H1 (cell line): Measurements from ENCODE around the gene MRPS5. TPM values are rescaled to one million over a fixed set of nuclear protein-coding genes. Genes with fewer than 3 reads are reported as not detected.
A peak's percentile ranks its signal among the peaks of the same experiment; 100 is the strongest.

Experiments used
- CTCF ChIA-PET: fragments of 300-600 bp; sonication (Branson Sonifier 250); formaldehyde crosslinking; loops from one replicate; lab custom pipeline; 2021; ENCODE audit not compliant: partially characterized antibody; lab: Charles Lee
- POLR2A ChIA-PET: fragments of 300-600 bp; sonication (Branson Sonifier 250); formaldehyde crosslinking; loops from one replicate; lab custom pipeline; 2021; ENCODE audit warnings: inconsistent platforms; ENCODE audit not compliant: partially characterized antibody; lab: Charles Lee
- DNase-seq, 2 experiments: peaks; one replicate each; pipeline versions ENCODE4 v3.0.0 to v3.0.0-alpha.2; 2010 to 2022; ENCODE audit warnings: low spot score in 2 of 2, low read depth in 1 of 2, mixed read lengths in 1 of 2
- FAIRE-seq: peaks from 2 replicates; lab custom pipeline; 2011; peaks lifted over from hg19 to GRCh38; lab: Jason Lieb, UNC
- H2AFZ ChIP-seq: 2 replicates; pipeline ENCODE4 v1.8.1; 2012; ENCODE audit warnings: low read length, inconsistent platforms
- H2AK5ac ChIP-seq: 2 replicates; pipeline ENCODE4 v1.6.1; 2013; ENCODE audit warnings: low read depth, low read length
- H2BK120ac ChIP-seq: replicated peaks from 2 replicates; pipeline ENCODE3; 2013; ENCODE audit warnings: low read depth, low read length, inconsistent platforms
- H2BK12ac ChIP-seq: 2 replicates; pipeline ENCODE4 v1.6.1; 2013; ENCODE audit warnings: low read depth, low read length
- H2BK15ac ChIP-seq: 2 replicates; pipeline ENCODE4 v1.6.1; 2013; ENCODE audit warnings: low read length
- H2BK20ac ChIP-seq: 2 replicates; pipeline ENCODE4 v1.6.1; 2013; ENCODE audit warnings: low read length
- H2BK5ac ChIP-seq: 2 replicates; pipeline ENCODE4 v1.6.1; 2013; ENCODE audit warnings: low read depth, low read length
- H3K14ac ChIP-seq: 2 replicates; pipeline ENCODE4 v1.6.1; 2013; ENCODE audit warnings: inconsistent platforms; ENCODE audit not compliant: insufficient read length
- H3K18ac ChIP-seq: 2 replicates; pipeline ENCODE4 v1.6.1; 2013; ENCODE audit warnings: low read length; ENCODE audit errors: extremely low read depth
- H3K23ac ChIP-seq: 2 replicates; pipeline ENCODE4 v1.6.1; 2013; ENCODE audit warnings: inconsistent platforms; ENCODE audit not compliant: insufficient read length
- H3K23me2 ChIP-seq: 2 replicates; pipeline ENCODE4 v1.6.1; 2013; ENCODE audit warnings: low read depth, low read length
- H3K27ac ChIP-seq: 2 replicates; pipeline ENCODE4 v1.6.1; 2011; ENCODE audit warnings: low read depth, low read length, inconsistent platforms
- H3K27me3 ChIP-seq, 4 experiments: replicated peaks in 1 of 4; 1 replicate in 1 of 4; 2 replicates in 3 of 4; pipeline versions ENCODE4 v1.6.1 to v1.8.1; 2011 to 2013; ENCODE audit warnings: low read length in 3 of 4, mild to moderate bottlenecking in 3 of 4, inconsistent platforms in 2 of 4, mixed read lengths in 2 of 4, moderate library complexity in 1 of 4; ENCODE audit not compliant: control insufficient read depth in 3 of 4, insufficient read depth in 3 of 4; ENCODE audit errors: extremely low read depth in 1 of 4
- H3K36me3 ChIP-seq, 4 experiments: 2 replicates each; pipeline versions ENCODE4 v1.6.1 to v1.8.1; 2011 to 2013; ENCODE audit warnings: mild to moderate bottlenecking in 4 of 4, low read length in 3 of 4, moderate library complexity in 2 of 4, control low read depth in 1 of 4, inconsistent platforms in 1 of 4; ENCODE audit not compliant: insufficient read depth in 4 of 4, control insufficient read depth in 2 of 4
- H3K4ac ChIP-seq: replicated peaks from 2 replicates; pipeline ENCODE3; 2013; ENCODE audit warnings: low read length, low read depth, mixed read lengths, inconsistent platforms; ENCODE audit not compliant: insufficient read length
- H3K4me1 ChIP-seq, 4 experiments: replicated peaks in 1 of 4; 1 replicate in 1 of 4; 2 replicates in 3 of 4; pipeline versions ENCODE4 v1.6.1 to v1.8.1; 2011 to 2013; ENCODE audit warnings: low read length in 3 of 4, inconsistent platforms in 2 of 4, mixed read lengths in 1 of 4; ENCODE audit not compliant: insufficient read depth in 4 of 4, control insufficient read depth in 3 of 4
- H3K4me2 ChIP-seq, 2 experiments: 2 replicates each; pipeline versions ENCODE4 v1.6.1 to v1.8.1; 2011 to 2013; ENCODE audit warnings: low read depth in 2 of 2, low read length in 2 of 2, control low read depth in 1 of 2, inconsistent platforms in 1 of 2, mild to moderate bottlenecking in 1 of 2; ENCODE audit not compliant: insufficient read depth in 1 of 2
- H3K4me3 ChIP-seq, 4 experiments: fragments of 200-600, 300-600 bp in 1 of 4; sonication (generic), shearing (Covaris generic), sonication (Bioruptor Twin) in 1 of 4; 2 replicates each; pipeline versions ENCODE4 v1.5.1 to v1.8.1; 2011 to 2016; ENCODE audit warnings: low read length in 4 of 4, low read depth in 3 of 4, control low read depth in 2 of 4, inconsistent platforms in 2 of 4, mild to moderate bottlenecking in 2 of 4, mixed read lengths in 1 of 4, moderate library complexity in 1 of 4; ENCODE audit not compliant: insufficient read depth in 2 of 4; ENCODE audit errors: extremely low read depth in 1 of 4
- H3K56ac ChIP-seq: replicated peaks from 2 replicates; pipeline ENCODE3; 2013; ENCODE audit warnings: low read depth, mild to moderate bottlenecking, mixed read lengths, low read length, inconsistent platforms; ENCODE audit not compliant: insufficient read length
- H3K79me1 ChIP-seq: 2 replicates; pipeline ENCODE4 v1.6.1; 2013; ENCODE audit warnings: low read depth, low read length, control low read depth
- H3K79me2 ChIP-seq, 2 experiments: 2 replicates each; pipeline versions ENCODE4 v1.6.1 to v1.8.1; 2012 to 2013; ENCODE audit warnings: low read length in 2 of 2, mild to moderate bottlenecking in 2 of 2, inconsistent platforms in 1 of 2; ENCODE audit not compliant: insufficient read depth in 2 of 2, control insufficient read depth in 1 of 2
- H3K9ac ChIP-seq, 4 experiments: replicated peaks in 1 of 4; 1 replicate in 1 of 4; 2 replicates in 3 of 4; pipeline versions ENCODE4 v1.6.1 to v1.8.1; 2011 to 2013; ENCODE audit warnings: low read depth in 3 of 4, low read length in 3 of 4, control low read depth in 2 of 4, mild to moderate bottlenecking in 2 of 4, moderate library complexity in 2 of 4, inconsistent platforms in 1 of 4; ENCODE audit errors: extremely low read depth in 1 of 4
- H3K9me3 ChIP-seq, 2 experiments: 2 replicates each; pipeline versions ENCODE4 v1.6.1 to v1.8.1; 2012 to 2013; ENCODE audit warnings: mild to moderate bottlenecking in 2 of 2, moderate library complexity in 2 of 2, control low read depth in 1 of 2, inconsistent platforms in 1 of 2, low read depth in 1 of 2, low read length in 1 of 2, mixed read lengths in 1 of 2; ENCODE audit not compliant: insufficient read depth in 2 of 2
- H4K20me1 ChIP-seq, 2 experiments: replicated peaks in 1 of 2; 2 replicates each; pipeline versions ENCODE3 to v1.8.1; 2011 to 2013; ENCODE audit warnings: inconsistent platforms in 2 of 2, low read length in 2 of 2, mild to moderate bottlenecking in 1 of 2; ENCODE audit not compliant: insufficient read depth in 2 of 2, control insufficient read depth in 1 of 2
- H4K5ac ChIP-seq: 2 replicates; pipeline ENCODE4 v1.6.1; 2013; ENCODE audit warnings: low read length, low read depth, mixed read lengths, inconsistent platforms; ENCODE audit not compliant: insufficient read length
- H4K8ac ChIP-seq: 2 replicates; pipeline ENCODE4 v1.8.0; 2013; ENCODE audit warnings: mild to moderate bottlenecking, moderate library complexity, low read length, inconsistent platforms; ENCODE audit not compliant: insufficient read depth; ENCODE audit errors: extremely low read depth
- H4K91ac ChIP-seq: replicated peaks from 2 replicates; pipeline ENCODE3; 2013; ENCODE audit warnings: low read length, mixed read lengths, inconsistent platforms; ENCODE audit not compliant: insufficient read length
- ASH2L ChIP-seq: fragments of 200-600, 300-600 bp; sonication (generic); IDR thresholded peaks from one replicate; pipeline ENCODE4 v1.7.1; 2017; ENCODE audit warnings: low read length
- RAD21 ChIP-seq, 2 experiments: IDR thresholded peaks in 1 of 2; conservative IDR thresholded peaks in 1 of 2; 2 replicates each; pipeline ENCODE4 v1.6.1; 2011; ENCODE audit warnings: low read depth in 2 of 2, low read length in 2 of 2, improper control_type of control experiment in 1 of 2, inconsistent platforms in 1 of 2, mild to moderate bottlenecking in 1 of 2, moderate library complexity in 1 of 2
- WGBS, 2 experiments: shearing (Covaris generic) in 1 of 2; methylation state at CpG; one replicate each; pipeline versions ENCODE4 v1.1.6 to v1.1.7; 2013 to 2015; ENCODE audit warnings: low lambda C conversion rate in 2 of 2, mixed read lengths in 2 of 2, inconsistent platforms in 1 of 2, low coverage in 1 of 2, missing lambda C conversion rate in 1 of 2; ENCODE audit not compliant: insufficient replicate concordance in 2 of 2, insufficient coverage in 1 of 2, insufficient read length in 1 of 2; ENCODE audit errors: extremely low coverage in 1 of 2, missing lambda C conversion rate in 1 of 2; 5-methylcytosine and 5-hydroxymethylcytosine counted together
- polyA plus RNA-seq, 7 experiments: library from polyadenylated mRNA; depleted of rRNA in 3 of 7; stranded (reverse) in 5 of 7; unstranded in 2 of 7; fragments of >200 nt in 5 of 7; fragments of 200-250 nt in 2 of 7; gene quantifications; 1 replicate in 5 of 7; 2 replicates in 1 of 7; 4 replicates in 1 of 7; pipeline versions ENCODE4 v1.2.1 to v1.2.3, GENCODE V29; 2011 to 2013; ENCODE audit warnings: missing spikeins in 2 of 7, mixed read lengths in 2 of 7
- total RNA-seq: library from RNA; stranded (reverse); fragmentation: NEBNext Ultra II Directional; extraction: Animal tissue kit (Norgen Biotek cat#: 25700); gene quantifications from 2 replicates; pipeline ENCODE4 v1.2.1, GENCODE V29; 2021

The MRPS5 gene
- total and polyA plus RNA-seq, 2 of the 8 experiments (the other 6 are each of a cell fraction or from before 2014, with no cell fraction given) = 36.7 to 53.0 TPM

DNA sequence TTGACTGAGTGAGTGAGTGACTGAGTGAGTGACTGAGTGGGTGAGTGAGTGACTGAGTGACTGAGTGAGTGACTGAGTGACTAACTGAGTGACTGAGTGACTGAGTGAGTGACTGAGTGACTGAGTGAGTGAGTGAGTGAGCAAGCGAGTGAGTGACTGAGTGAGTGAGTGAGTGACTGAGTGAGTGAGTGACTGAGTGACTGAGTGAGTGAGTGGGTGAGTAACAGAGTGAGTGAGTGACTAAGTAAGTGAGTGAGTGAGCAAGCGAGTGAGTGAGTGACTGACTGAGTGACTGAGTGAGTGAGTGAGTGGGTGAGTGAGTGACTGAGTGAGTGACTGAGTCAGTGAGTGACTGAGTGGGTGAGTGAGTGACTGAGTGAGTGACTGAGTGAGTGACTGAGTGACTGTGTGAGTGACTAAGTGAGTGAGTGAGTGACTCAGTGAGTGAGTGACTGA is 84.2 kb downstream of the MRPS5 start:
- Histone ChIP-seq H2BK20ac (no peak overlapping the region), H3K9me3 (peaks cover 90 to 92% of the 10 kb centered on the region in 2 experiments), H3K4me3 (no peak overlapping the region), H3K79me1 (no peaks in the 10 kb centered on the region), H3K27me3 (no peaks in the 10 kb centered on the region), H2AK5ac (no peak overlapping the region), H3K18ac (no peak overlapping the region), H3K14ac (no peak overlapping the region), H3K23me2 (peaks cover 2% of the 10 kb centered on the region; the same call in 1 of the 2 replicates), H3K79me2 (no peaks in the 10 kb centered on the region), H2BK120ac (no peak overlapping the region), H3K36me3 (no peaks in the 10 kb centered on the region), H3K4me1 (no peaks in the 10 kb centered on the region), H3K56ac (no peak overlapping the region), H4K91ac (no peak overlapping the region), H2BK5ac (no peak overlapping the region), H2BK12ac (no peak overlapping the region), H2BK15ac (no peak overlapping the region), H4K5ac (no peak overlapping the region), H3K9ac (no peak overlapping the region), H3K4me2 (no peak overlapping the region), H4K8ac (no peak overlapping the region), H4K20me1 (no peaks in the 10 kb centered on the region), H3K4ac (no peak overlapping the region), H3K27ac (no peak overlapping the region), H3K23ac (no peak overlapping the region), H2AFZ (no peak overlapping the region)
- TF ChIP-seq ASH2L (peak; percentile 66), RAD21 (IDR thresholded peaks at IDR 0.05 in 1 of 2, conservative IDR thresholded peaks at IDR 0.05 in 1 of 2; ENCODE audit: low read depth in 2 of 2, low read length in 2 of 2) (no peak)
- ChIA-PET POLR2A (no interaction called here), CTCF (no interaction called here)
- DNase-seq = no peak
- FAIRE-seq = no peak
- WGBS, 2 experiments = 77% methylated on average over 2 of the region's 2 CpGs; no CpG with 5 or more reads in 1 of the 2 experiments
